Trophoblast cell (in vitro differentiated cells and primary cell): ENCODE measurements around the gene TOMM7.
"Not testable (repeated sequence)": the region's sequence is repeated elsewhere in the genome, so short reads cannot be mapped to it uniquely, and the experiment has no call there.

ENCODE experiments used
- DNase-seq, 2 donors: peaks; one replicate each; pipeline ENCODE4 v3.0.0-alpha.2; 2016
- H2AFZ ChIP-seq: 2 replicates; pipeline ENCODE4 v1.6.1; 2013; ENCODE audit warnings: low read length, moderate library complexity, mild to moderate bottlenecking; ENCODE audit not compliant: insufficient read depth, poor library complexity
- H2AK5ac ChIP-seq: 2 replicates; pipeline ENCODE4 v1.6.1; 2013; ENCODE audit warnings: mild to moderate bottlenecking, low read length
- H2BK120ac ChIP-seq: 2 replicates; pipeline ENCODE4 v1.6.1; 2013; ENCODE audit warnings: low read length, mild to moderate bottlenecking, moderate library complexity; ENCODE audit not compliant: insufficient read depth, poor library complexity
- H2BK12ac ChIP-seq: 2 replicates; pipeline ENCODE4 v1.6.1; 2013; ENCODE audit warnings: mild to moderate bottlenecking, low read length, moderate library complexity
- H2BK5ac ChIP-seq: 2 replicates; pipeline ENCODE4 v1.6.1; 2013; ENCODE audit warnings: low read length, low read depth, moderate library complexity, mild to moderate bottlenecking; ENCODE audit not compliant: poor library complexity
- H3K14ac ChIP-seq: 2 replicates; pipeline ENCODE4 v1.6.1; 2013; ENCODE audit warnings: mild to moderate bottlenecking, low read length
- H3K18ac ChIP-seq: 2 replicates; pipeline ENCODE4 v1.6.1; 2013; ENCODE audit warnings: mild to moderate bottlenecking, low read length
- H3K23ac ChIP-seq: 2 replicates; pipeline ENCODE4 v1.6.1; 2013; ENCODE audit warnings: low read length
- H3K27ac ChIP-seq: 2 replicates; pipeline ENCODE4 v1.5.1; 2013; ENCODE audit warnings: low read depth, mild to moderate bottlenecking, inconsistent platforms, low read length, moderate library complexity
- H3K27me3 ChIP-seq: 2 replicates; pipeline ENCODE4 v1.6.1; 2013; ENCODE audit warnings: inconsistent platforms, mild to moderate bottlenecking, low read length, moderate library complexity; ENCODE audit not compliant: insufficient read depth
- H3K36me3 ChIP-seq, 2 experiments: 1 replicate in 1 of 2; 2 replicates in 1 of 2; pipeline ENCODE4 v1.6.1; 2013; ENCODE audit warnings: low read length in 2 of 2, mild to moderate bottlenecking in 2 of 2, moderate library complexity in 1 of 2; ENCODE audit not compliant: insufficient read depth in 2 of 2, control insufficient read depth in 1 of 2
- H3K4ac ChIP-seq: 2 replicates; pipeline ENCODE4 v1.6.1; 2013; ENCODE audit warnings: low read depth, mild to moderate bottlenecking, low read length, moderate library complexity
- H3K4me1 ChIP-seq, 2 experiments: 1 replicate in 1 of 2; 2 replicates in 1 of 2; pipeline ENCODE4 v1.6.1; 2013; ENCODE audit warnings: low read length in 2 of 2, mild to moderate bottlenecking in 2 of 2, moderate library complexity in 1 of 2; ENCODE audit not compliant: insufficient read depth in 2 of 2, control insufficient read depth in 1 of 2
- H3K4me2 ChIP-seq: 2 replicates; pipeline ENCODE4 v1.6.1; 2013; ENCODE audit warnings: inconsistent platforms, mild to moderate bottlenecking, low read length, moderate library complexity
- H3K4me3 ChIP-seq: 2 replicates; pipeline ENCODE4 v1.5.1; 2013; ENCODE audit warnings: mild to moderate bottlenecking, low read depth, low read length, inconsistent platforms
- H3K79me1 ChIP-seq: one replicate; pipeline ENCODE4 v1.6.1; 2013; ENCODE audit warnings: low read length
- H3K79me2 ChIP-seq: 2 replicates; pipeline ENCODE4 v1.6.1; 2013; ENCODE audit warnings: low read length, mild to moderate bottlenecking; ENCODE audit not compliant: control insufficient read depth, insufficient read depth, poor library complexity
- H3K9ac ChIP-seq: 2 replicates; pipeline ENCODE4 v1.6.1; 2013; ENCODE audit warnings: mild to moderate bottlenecking, low read length
- H3K9me3 ChIP-seq: 2 replicates; pipeline ENCODE4 v1.6.1; 2013; ENCODE audit warnings: low read depth, mild to moderate bottlenecking, control low read depth, inconsistent platforms, low read length; ENCODE audit not compliant: insufficient read depth
- H4K12ac ChIP-seq: 2 replicates; pipeline ENCODE4 v1.6.1; 2013; ENCODE audit warnings: low read depth, mild to moderate bottlenecking, low read length, moderate library complexity
- H4K8ac ChIP-seq: 2 replicates; pipeline ENCODE4 v1.6.1; 2013; ENCODE audit warnings: low read depth, mild to moderate bottlenecking, low read length, moderate library complexity
- H4K91ac ChIP-seq: one replicate; pipeline ENCODE4 v1.6.1; 2013; ENCODE audit warnings: low read depth, mild to moderate bottlenecking, low read length, moderate library complexity
- WGBS: extraction: QIAGEN DNeasy Blood & Tissue Kit; methylation state at CpG from one replicate; pipeline ENCODE4 v1.1.7; 2013; ENCODE audit warnings: missing lambda C conversion rate; ENCODE audit not compliant: insufficient read length, insufficient coverage; ENCODE audit errors: extremely low coverage; 5-methylcytosine and 5-hydroxymethylcytosine counted together

TOMM7 gene

GRCh38 chr7:22853138-22853537 lies 30.5 kb upstream of the TOMM7 start:
- no peak overlapping the region for H4K91ac ChIP-seq
- H3K23ac ChIP-seq, result no peak overlapping the region
- H2AFZ ChIP-seq, result no peak overlapping the region
- H2BK5ac ChIP-seq, result no peak overlapping the region
- H3K4me3 ChIP-seq, result no peak overlapping the region
- H3K79me1 ChIP-seq, result peaks cover 9% of the 10 kb centered on the region
- no peak overlapping the region for H3K27ac ChIP-seq
- H4K12ac ChIP-seq, result no peak overlapping the region
- WGBS, result no CpG with 5 or more reads among the region's 10 CpGs
- no peak overlapping the region for H3K9ac ChIP-seq
- H3K18ac ChIP-seq, result no peak overlapping the region
- no peak overlapping the region for H2BK12ac ChIP-seq
- no peak for DNase-seq
- H3K27me3 ChIP-seq, result no peaks in the 10 kb centered on the region
- H4K8ac ChIP-seq, result no peak overlapping the region
- H2BK120ac ChIP-seq, result no peak overlapping the region
- no peak overlapping the region for H3K14ac ChIP-seq
- no peaks in the 10 kb centered on the region for H3K36me3 ChIP-seq
- H3K4me1 ChIP-seq, result peaks cover 2 to 18% of the 10 kb centered on the region in 2 experiments
- H3K4me2 ChIP-seq, result no peak overlapping the region
- peaks cover 10% of the 10 kb centered on the region for H3K79me2 ChIP-seq
- H3K4ac ChIP-seq, result no peak overlapping the region
- H3K9me3 ChIP-seq, result no peaks in the 10 kb centered on the region
- no peak overlapping the region for H2AK5ac ChIP-seq

GRCh38 chr7:22851145-22851544 lies 28.5 kb upstream of the TOMM7 start:
- H3K4me3 ChIP-seq, result no peak overlapping the region
- H3K4me1 ChIP-seq, result peaks cover 2 to 18% of the 10 kb centered on the region in 2 experiments
- no peak overlapping the region for H3K27ac ChIP-seq
- no peak overlapping the region for H3K4me2 ChIP-seq
- H2BK5ac ChIP-seq, result no peak overlapping the region
- H3K14ac ChIP-seq, result no peak overlapping the region
- no CpG with 5 or more reads among the region's 2 CpGs for WGBS
- no peak overlapping the region for H3K23ac ChIP-seq
- H2BK12ac ChIP-seq, result no peak overlapping the region
- H3K9ac ChIP-seq, result no peak overlapping the region
- H4K8ac ChIP-seq, result no peak overlapping the region
- no peak overlapping the region for H3K18ac ChIP-seq
- H4K91ac ChIP-seq, result no peak overlapping the region
- H4K12ac ChIP-seq, result no peak overlapping the region
- H2AFZ ChIP-seq, result no peak overlapping the region
- peaks cover 10% of the 10 kb centered on the region for H3K79me2 ChIP-seq
- peaks cover 9% of the 10 kb centered on the region for H3K79me1 ChIP-seq
- no peak overlapping the region for H2AK5ac ChIP-seq
- H3K36me3 ChIP-seq, result no peaks in the 10 kb centered on the region
- no peaks in the 10 kb centered on the region for H3K27me3 ChIP-seq
- no peak overlapping the region for H2BK120ac ChIP-seq
- no peaks in the 10 kb centered on the region for H3K9me3 ChIP-seq
- no peak overlapping the region for H3K4ac ChIP-seq
- DNase-seq, result peak in 1 of 2 donors; percentile 35

GRCh38 chr7:22850394-22850793 lies 27.7 kb upstream of the TOMM7 start:
- not testable (repeated sequence) for H4K12ac ChIP-seq, H2AFZ ChIP-seq, H2BK12ac ChIP-seq, H3K23ac ChIP-seq, H2BK5ac ChIP-seq, H3K79me1 ChIP-seq, H4K8ac ChIP-seq, H2BK120ac ChIP-seq, H3K4me3 ChIP-seq, H4K91ac ChIP-seq, H3K4ac ChIP-seq, H3K18ac ChIP-seq, H3K27me3 ChIP-seq, H3K4me2 ChIP-seq, H3K9me3 ChIP-seq, H3K27ac ChIP-seq, H3K36me3 ChIP-seq, H2AK5ac ChIP-seq, H3K14ac ChIP-seq, H3K9ac ChIP-seq, DNase-seq
- WGBS, result no CpG with 5 or more reads among the region's 1 CpG
- Histone ChIP-seq H3K4me1 (peaks cover 2 to 18% of the 10 kb centered on the region in 2 experiments), H3K79me2 (peaks cover 10% of the 10 kb centered on the region)

GRCh38 chr7:22849662-22850061 lies 27.0 kb upstream of the TOMM7 start:
- H3K4ac ChIP-seq, result no peak overlapping the region
- H3K79me2 ChIP-seq, result peaks cover 7% of the 10 kb centered on the region
- no peak overlapping the region for H4K91ac ChIP-seq
- no peak overlapping the region for H3K27ac ChIP-seq
- no peak overlapping the region for H2BK5ac ChIP-seq
- no peak overlapping the region for H2AFZ ChIP-seq
- no peak overlapping the region for H3K4me2 ChIP-seq
- H4K12ac ChIP-seq, result no peak overlapping the region
- peaks cover 2% of the 10 kb centered on the region for H3K9me3 ChIP-seq
- H3K9ac ChIP-seq, result no peak overlapping the region
- H3K4me1 ChIP-seq, result peaks cover 2 to 14% of the 10 kb centered on the region in 2 experiments
- H3K14ac ChIP-seq, result no peak overlapping the region
- DNase-seq, result no peak
- H3K18ac ChIP-seq, result no peak overlapping the region
- no peaks in the 10 kb centered on the region for H3K36me3 ChIP-seq
- H4K8ac ChIP-seq, result no peak overlapping the region
- no peak overlapping the region for H2BK12ac ChIP-seq
- no peak overlapping the region for H2AK5ac ChIP-seq
- WGBS, result no CpG with 5 or more reads among the region's 1 CpG
- H2BK120ac ChIP-seq, result no peak overlapping the region
- H3K4me3 ChIP-seq, result no peak overlapping the region
- no peak overlapping the region for H3K23ac ChIP-seq
- H3K27me3 ChIP-seq, result no peaks in the 10 kb centered on the region
- peaks cover 6% of the 10 kb centered on the region for H3K79me1 ChIP-seq
